ENCODE measurements around the gene NAALADL2.

NAALADL2 gene

DNA sequence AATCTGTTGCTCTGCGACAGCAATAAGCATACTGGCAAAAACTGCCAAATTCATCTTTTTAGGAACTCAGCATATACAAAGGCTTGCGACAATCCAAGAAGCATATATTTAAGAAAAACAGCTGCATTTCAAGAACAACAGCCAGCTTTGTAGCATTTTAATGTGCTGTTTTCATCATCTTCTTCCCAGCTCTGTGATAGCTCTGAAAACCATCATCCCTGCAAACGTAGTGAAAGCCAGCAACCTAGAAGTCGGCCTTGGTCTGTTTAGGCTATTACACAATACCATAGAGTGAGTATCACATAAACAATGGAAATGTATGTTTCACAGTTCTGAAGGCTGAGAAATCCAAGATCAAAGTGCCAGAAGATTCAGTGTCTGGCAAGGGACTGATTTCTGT, 187.5 kb downstream of the NAALADL2 start:
- DNase-seq: no peak
- Histone ChIP-seq H3K36me3 (no peaks in the 10 kb centered on the region), H3K27me3 (no peaks in the 10 kb centered on the region), H3K9me3 (no peaks in the 10 kb centered on the region), H3K4me1 (no peaks in the 10 kb centered on the region; the same call in 1 of the 2 replicates), H3K4me3 (ENCODE audit: low read depth, low read length) (no peak overlapping the region)
- TF ChIP-seq CTCF (IDR thresholded peaks at IDR 0.05; ENCODE audit: low read depth, low read length): no peak

DNA sequence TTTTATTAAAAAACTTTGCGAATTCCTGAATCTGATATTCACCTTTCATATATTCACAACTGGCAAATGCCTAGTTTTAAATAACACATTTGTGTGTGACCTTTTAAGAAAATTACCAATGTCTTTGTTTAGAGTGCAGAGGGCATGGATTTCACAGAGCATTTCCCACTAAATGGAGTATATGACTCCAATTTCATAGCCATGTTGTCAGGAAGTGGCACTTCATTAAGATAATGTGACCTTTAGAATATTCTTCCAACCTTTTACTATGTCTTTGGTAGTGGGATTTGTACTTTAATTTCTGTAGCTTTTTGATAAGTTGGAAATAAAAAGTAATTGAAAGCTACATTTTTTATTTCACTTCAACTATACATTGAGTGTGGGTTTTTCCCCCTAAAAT, 188.7 kb downstream of the NAALADL2 start:
- H3K9me3 ChIP-seq: no peaks in the 10 kb centered on the region
- no peak for TF ChIP-seq CTCF (IDR thresholded peaks at IDR 0.05; ENCODE audit: low read depth, low read length)
- no peaks in the 10 kb centered on the region for H3K27me3 ChIP-seq
- no peaks in the 10 kb centered on the region; the same call in 1 of the 2 replicates for H3K4me1 ChIP-seq
- no peaks in the 10 kb centered on the region for H3K36me3 ChIP-seq
- DNase-seq: no peak
- no peak overlapping the region for H3K4me3 ChIP-seq (ENCODE audit: low read depth, low read length)

DNA sequence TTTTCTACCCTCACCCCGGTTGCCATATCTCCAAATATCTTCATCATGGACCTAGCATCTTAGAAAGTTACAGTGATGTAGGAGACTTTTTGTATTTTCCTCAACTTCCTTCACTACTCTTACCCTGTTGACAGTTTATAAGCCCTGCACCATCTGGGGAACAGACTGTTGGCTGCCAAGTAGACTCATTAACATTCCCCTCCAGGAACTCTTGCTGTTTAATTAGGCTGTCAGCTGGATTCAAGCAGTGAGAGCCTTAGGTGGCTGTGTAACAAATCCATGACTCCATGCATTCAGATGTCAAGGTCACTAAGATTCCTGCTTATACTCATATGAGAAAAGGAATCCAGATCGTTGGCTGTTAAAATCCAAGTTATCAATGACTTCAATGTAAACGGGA, 198.3 kb downstream of the NAALADL2 start:
- no peak for TF ChIP-seq CTCF (IDR thresholded peaks at IDR 0.05; ENCODE audit: low read depth, low read length)
- no peaks in the 10 kb centered on the region for H3K9me3 ChIP-seq
- H3K4me3 ChIP-seq (ENCODE audit: low read depth, low read length): no peak overlapping the region
- H3K36me3 ChIP-seq: no peaks in the 10 kb centered on the region
- no peak for DNase-seq
- no peaks in the 10 kb centered on the region for H3K27me3 ChIP-seq
- H3K4me1 ChIP-seq: no peaks in the 10 kb centered on the region

GRCh38 chr3:175059788-175060187, 200.7 kb downstream of the NAALADL2 start:
- H3K36me3 ChIP-seq: no peaks in the 10 kb centered on the region
- DNase-seq: no peak
- H3K4me3 ChIP-seq (ENCODE audit: low read depth, low read length): no peak overlapping the region
- no peaks in the 10 kb centered on the region for H3K27me3 ChIP-seq
- no peaks in the 10 kb centered on the region for H3K4me1 ChIP-seq
- no peaks in the 10 kb centered on the region for H3K9me3 ChIP-seq
- TF ChIP-seq CTCF (IDR thresholded peaks at IDR 0.05; ENCODE audit: low read depth, low read length): no peak

GRCh38 chr3:175065497-175065896, 206.4 kb downstream of the NAALADL2 start:
- H3K4me3 ChIP-seq (ENCODE audit: low read depth, low read length): no peak overlapping the region
- no peaks in the 10 kb centered on the region for H3K36me3 ChIP-seq
- DNase-seq: no peak
- H3K9me3 ChIP-seq: no peaks in the 10 kb centered on the region
- no peaks in the 10 kb centered on the region for H3K4me1 ChIP-seq
- no peaks in the 10 kb centered on the region for H3K27me3 ChIP-seq
- TF ChIP-seq CTCF (IDR thresholded peaks at IDR 0.05; ENCODE audit: low read depth, low read length): no peak

- no peaks in the 10 kb centered on the region for H3K4me1 ChIP-seq
- no peak overlapping the region for H3K4me3 ChIP-seq (ENCODE audit: low read depth, low read length)
- H3K9me3 ChIP-seq: no peaks in the 10 kb centered on the region
- no peak for TF ChIP-seq CTCF (IDR thresholded peaks at IDR 0.05; ENCODE audit: low read depth, low read length)
- no peaks in the 10 kb centered on the region for H3K27me3 ChIP-seq
- DNase-seq: no peak
- no peaks in the 10 kb centered on the region for H3K36me3 ChIP-seq
Observed at GRCh38 chr3:175066617-175067415, 207.7 kb downstream of the NAALADL2 start.
